ENCODE data around the gene SEL1L2.
"Not testable (repeated sequence)": the region's sequence is repeated elsewhere in the genome, so short reads cannot be mapped to it uniquely, and the experiment has no call there.

The SEL1L2 gene, protein sequence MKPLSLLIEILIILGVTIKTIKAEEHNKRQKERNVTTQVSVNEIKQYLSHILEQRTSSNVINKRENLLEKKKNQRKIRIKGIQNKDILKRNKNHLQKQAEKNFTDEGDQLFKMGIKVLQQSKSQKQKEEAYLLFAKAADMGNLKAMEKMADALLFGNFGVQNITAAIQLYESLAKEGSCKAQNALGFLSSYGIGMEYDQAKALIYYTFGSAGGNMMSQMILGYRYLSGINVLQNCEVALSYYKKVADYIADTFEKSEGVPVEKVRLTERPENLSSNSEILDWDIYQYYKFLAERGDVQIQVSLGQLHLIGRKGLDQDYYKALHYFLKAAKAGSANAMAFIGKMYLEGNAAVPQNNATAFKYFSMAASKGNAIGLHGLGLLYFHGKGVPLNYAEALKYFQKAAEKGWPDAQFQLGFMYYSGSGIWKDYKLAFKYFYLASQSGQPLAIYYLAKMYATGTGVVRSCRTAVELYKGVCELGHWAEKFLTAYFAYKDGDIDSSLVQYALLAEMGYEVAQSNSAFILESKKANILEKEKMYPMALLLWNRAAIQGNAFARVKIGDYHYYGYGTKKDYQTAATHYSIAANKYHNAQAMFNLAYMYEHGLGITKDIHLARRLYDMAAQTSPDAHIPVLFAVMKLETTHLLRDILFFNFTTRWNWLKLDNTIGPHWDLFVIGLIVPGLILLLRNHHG

DNA sequence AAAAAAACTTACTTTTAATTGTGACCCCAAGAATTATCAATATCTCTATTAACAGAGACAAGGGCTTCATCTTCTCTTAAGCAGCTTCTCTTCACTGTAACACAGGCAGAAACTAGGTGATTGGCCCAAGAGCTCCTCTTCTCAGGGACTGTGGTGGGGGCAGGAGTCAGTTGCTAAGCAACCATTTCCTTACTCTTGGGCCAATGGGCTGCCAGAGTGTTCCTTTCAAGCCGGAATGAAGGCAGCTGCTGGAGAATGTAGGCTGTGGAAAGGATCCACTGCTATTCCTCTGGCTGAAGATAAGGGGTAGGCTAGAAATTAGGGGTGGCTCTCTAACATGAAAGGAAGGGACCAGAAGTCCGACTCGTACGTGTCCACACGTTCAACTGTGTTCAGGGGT lies at the start of gene SEL1L2:
Gene SEL1L2, minus strand, starts transcription at position 150 of the 400 bp plus-strand sequence. Its CDS starts 80 bp downstream, at position 70.
- DNase-seq: no peak

DNA sequence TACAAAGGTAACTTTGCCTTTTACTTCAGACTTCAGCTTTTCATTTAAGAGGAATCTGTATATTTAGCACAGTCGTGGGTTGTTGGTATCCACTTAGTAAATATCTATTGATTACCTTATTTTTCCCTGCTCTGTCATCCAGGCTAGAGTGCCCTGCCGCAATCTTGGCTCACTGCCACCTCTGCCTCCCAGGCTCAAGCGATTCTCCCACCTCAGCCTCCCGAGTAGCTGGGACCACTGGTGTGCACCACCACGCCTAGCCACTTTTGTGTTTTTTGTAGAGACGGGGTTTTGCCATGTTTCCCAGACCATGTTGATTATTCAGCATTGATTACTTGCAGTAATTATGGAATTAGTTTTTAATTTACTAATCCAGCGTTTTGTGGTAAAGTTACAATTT lies 46.2 kb upstream of the SEL1L2 start:
- no peak for DNase-seq

DNA sequence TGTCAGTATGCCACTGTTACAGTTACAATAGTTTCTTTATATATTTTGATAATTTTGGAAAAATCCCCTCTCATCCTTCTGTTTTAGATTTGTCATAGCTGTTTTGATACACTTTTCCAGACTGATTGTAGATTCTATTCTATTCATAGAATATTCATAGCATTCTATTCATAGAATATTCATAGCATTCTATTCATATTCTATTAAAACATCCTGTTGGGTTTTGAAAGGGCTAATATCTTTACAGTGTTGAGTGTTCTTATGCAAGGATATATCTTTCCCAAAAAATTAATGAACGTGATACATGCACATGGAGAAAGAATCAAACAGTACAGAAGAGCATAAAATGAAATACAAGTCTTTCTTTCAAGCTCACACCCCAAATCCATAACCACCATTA lies 42.9 kb upstream of the SEL1L2 start:
- no peak for DNase-seq

DNA sequence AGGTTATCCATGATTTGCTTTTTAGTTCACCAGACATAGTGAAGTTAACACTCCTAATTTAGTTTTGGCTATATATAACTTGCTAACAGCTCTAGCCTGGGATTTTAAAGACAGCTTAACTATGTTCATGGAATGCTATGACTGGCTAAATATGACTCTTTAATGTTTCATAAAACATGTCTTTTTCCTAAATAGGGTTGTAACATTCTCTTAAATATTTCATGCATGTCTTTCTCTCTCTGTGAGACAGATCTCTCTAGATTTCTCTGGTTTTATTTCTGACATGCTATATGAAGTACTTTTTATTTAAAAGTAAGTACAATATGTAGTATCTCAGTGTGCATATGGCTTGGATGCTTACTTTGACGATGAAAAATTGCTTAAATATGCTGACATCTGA lies 40.6 kb upstream of the SEL1L2 start:
- DNase-seq: no peak

DNA sequence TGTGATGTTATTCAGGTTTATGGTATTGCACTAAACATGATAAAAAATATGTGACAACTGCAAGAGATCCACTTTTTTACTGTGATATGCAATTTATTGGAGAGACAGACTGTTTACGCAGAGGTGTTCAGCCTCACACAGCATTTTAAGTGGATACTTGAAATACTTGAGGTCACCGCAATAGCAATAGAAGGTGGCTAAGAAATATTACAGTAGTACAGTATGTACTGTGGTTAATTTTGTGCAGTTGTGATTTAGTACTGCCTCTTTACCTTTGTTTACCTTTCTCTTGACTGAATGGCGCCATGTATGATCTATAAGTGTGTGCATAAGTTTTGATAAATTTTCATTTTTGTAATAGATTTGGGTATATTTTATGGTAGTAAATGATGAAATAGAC lies 22.3 kb upstream of the SEL1L2 start:
- no peak for DNase-seq

DNA sequence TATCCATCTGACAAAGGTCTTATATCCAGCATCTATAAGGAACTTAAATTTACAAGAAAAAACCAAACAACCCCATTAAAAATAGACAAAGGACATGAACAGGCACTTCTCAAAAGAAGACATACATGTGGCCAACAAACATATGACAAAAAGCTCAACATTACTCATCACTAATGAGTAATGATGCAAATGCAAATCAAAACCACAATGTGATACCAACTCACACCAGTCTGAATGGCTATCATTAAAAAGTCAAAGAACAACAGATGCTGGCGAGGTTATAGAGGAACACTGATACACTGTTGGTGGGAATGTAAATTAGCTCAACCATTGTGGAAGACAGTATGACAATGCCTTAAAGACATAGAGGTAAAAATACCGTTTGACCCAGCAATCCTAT lies 18.8 kb upstream of the SEL1L2 start:
- DNase-seq: no peak

DNA sequence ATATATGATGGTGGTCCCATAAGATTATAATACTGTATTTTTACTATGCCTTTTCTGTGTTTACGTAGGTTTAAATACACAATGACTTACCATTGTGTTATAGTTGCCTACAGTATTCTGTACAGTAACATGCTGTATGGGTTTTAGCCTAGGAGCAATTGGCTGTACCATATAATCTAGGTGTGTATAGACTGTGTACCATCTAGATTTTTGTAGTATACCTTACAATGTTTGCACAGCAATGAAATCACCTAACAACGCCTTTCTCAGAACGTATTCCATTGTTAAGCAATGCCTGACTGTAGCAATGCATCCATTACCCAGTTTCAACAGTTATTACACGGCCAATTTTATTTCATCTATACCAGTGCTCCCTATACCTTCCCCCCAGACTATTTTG lies 15.6 kb upstream of the SEL1L2 start:
- no peak for DNase-seq

DNA sequence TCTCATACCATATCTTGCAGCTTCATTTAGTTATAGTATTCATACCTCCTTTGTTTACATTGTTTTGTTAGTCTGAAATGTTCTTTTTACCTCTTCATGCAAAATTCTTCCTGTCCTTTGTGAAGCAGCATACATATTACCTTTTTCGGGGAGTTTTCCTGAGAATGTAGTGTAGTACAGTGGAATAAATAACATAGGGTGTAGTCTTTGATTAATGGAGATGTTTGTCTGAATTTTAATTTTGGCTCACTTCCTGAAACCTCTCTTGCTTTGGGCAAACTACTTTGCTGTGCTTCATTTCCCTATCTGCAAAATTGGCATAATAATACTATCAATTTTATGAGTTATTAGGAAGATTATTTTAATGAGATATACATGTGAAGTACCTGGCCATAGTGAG lies 10.5 kb upstream of the SEL1L2 start:
- no peak for DNase-seq

DNA sequence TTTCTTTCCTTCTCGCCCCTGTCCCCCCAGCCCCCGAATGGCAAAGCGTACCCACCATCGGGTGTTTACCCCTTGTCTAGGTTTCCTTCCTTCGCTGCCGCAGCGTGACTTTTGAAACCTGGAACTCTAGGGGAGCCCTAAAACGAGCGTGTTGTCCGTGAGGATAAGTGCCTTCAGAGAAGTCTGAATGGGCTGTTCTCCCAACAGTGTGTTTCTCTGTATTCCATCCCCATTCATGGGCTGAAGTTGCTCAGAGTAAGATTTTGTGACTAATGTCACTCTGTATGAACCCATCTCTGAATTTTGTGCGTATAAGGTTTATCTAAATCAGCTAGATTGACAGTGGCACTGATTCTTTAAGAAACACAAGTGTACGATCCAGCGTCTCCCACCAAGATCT lies 5.9 kb upstream of the SEL1L2 start:
- DNase-seq: no peak

DNA sequence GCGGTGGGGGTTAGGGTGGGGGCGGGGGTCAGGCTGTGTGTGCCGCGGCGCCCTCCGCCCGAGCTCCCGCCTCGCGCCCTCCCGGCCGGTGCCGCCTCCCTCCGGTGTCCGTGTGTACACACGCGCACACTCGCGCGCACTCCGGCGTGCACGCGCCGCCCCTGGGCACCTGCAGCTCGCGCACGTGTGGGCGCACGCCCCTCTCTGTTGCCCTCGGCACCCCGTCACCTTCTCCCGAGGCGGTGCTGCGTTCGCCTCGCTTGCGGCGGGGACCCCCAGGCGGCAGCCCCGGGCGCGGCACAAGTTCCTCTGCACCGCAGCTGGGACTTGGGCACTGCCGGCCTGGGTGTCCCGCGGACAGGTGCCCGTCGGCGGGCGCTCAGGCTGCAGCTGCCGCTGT lies 5.4 kb upstream of the SEL1L2 start:
- no peak for DNase-seq

DNA sequence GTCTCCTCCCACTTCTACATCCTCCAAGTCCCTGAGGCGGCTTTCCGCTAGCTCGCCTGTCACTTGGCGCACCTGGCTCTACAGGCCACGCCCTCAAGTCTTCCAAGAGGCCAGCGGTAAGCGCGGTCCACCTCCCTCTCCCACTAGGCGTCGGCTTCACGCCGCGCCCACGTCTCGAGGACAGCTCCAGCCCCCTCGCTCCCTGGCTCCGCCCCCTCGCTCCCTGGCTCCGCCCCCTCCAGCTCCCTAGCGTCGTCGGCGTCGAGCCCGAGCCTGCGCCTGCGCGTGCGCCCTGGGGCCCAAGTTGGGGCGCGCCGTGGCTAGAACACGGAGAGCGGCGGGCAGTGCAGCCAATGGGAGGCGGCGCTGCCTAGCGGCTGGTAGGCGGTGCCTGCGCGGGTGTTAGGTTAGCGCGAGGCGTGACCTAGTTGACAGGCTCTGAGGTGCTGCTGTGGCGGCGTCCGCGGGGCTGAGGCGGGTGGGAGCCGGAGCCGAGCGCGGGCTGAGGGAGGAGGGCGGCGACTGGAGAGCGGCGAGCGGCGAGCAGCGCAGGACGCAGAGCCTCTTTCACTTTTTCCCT lies 4.8 kb upstream of the SEL1L2 start, which contains the start of gene MACROD2:
Gene MACROD2, plus strand, starts transcription at position 431 of the 580 bp plus-strand sequence.
- DNase-seq: peak; percentile 87

DNA sequence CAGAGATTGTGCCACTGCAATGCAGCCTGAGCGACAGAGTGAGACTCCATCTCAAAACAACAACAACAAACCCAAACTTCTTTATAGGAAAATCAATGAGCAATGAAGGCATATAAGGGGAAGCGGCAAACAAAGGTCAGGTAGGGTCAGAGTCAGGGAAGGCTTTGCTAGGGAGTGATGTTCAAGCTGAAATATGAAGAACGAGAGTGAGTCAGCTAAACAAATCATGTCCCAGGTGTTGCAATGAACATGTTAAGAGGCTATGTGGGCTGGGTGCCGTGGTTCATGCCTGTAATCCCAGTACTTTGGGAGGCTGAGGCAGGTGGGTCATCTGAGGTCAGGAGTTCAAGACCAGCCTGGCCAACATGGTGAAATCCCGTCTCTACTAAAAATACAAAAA lies 1.5 kb upstream of the SEL1L2 start:
- DNase-seq: not testable (repeated sequence)

DNA sequence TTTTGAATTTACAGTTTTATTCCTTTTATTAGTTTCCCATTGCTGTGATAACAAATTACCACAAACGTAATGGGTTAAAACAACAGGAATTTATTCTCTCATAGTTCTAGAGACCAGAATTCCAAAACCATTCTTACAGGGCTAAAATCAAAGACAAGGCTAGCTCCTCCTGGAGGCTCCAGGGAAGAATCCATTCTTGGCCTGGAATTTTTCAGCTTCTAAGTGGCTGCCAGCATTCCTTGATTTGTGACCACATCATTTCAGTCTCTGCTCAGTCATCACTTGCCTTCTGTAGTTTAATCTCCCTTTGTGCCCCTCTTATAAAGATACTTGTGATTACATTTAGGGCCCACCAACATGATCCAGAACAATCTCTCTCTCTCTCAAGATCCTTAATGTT lies 897 bp upstream of the SEL1L2 start:
- DNase-seq: no peak

DNA sequence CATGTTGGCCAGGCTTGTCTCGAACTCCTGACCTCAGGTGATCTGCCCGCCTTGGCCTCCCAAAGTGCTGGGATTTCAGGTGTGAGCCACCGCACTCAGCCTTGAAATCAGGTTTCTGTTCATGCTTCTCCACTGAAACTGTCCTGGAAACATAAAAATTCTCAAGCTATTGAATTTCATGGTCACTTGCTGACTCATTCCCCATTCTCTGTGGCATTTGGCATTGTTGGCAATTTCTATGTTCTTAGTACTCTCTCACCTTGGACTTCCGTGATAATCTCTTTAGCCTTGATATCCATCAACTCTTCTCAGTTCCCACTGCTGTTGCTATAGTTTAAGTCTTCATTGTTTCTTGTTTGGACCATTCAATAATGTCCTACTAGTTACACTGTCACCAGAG lies 6.2 kb downstream of the SEL1L2 start:
- DNase-seq: no peak

DNA sequence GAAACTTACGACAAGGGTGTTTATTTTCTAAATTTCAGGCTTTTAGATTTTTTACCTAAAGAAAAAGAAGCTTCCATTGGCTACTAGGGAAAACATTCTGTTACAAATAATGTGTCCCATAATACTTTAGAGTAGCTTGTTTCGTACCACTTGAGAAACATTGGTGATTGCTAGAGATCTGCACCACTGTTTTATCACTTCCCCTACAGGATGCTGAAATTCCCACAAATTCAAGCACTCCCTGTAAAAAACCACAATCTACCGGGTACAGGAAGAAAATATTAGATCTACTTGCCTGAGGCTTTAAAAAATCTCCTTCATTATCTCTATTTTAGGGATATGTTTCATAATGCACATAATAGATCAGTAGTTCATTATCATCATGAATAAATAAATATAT lies 29.9 kb downstream of the SEL1L2 start:
- DNase-seq: no peak

DNA sequence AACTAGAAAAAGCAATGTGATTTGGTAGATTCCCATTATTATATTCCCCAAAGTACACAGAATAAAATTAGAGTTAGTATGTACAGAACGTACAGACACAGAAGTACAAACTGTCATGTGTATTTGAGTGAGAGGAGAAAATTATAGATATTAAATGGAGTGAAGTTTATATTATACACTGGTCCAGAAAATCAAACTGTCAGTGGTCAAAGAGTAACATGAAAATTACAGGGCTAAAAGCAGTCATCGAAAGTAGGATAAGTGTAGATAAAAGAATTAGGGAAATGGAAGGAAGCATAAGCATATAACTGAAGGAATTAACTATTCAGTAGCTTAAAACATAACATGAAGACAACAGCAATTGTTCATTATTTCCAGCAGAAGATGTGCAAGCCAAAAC lies 30.3 kb downstream of the SEL1L2 start:
- DNase-seq: no peak

DNA sequence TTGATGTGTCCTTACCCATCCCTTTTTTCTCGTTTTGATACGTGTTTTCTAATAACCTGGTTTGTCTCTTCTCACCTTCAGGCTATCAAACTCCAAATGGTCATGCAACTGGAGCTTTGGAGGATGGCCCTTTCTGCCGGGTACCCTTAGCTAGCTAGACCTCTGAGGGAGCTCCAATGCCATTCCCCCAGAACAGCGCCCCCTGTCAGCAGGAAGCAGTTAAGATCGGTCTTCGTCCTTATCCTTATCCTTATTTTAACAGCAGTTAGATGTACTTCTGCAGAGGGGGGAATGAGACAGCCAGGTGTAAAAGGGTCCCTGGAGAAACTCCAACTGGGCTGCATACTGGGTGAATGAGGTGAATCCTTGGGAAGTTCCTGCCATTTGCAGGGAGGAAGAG lies 37.2 kb downstream of the SEL1L2 start:
- no peak for DNase-seq

DNA sequence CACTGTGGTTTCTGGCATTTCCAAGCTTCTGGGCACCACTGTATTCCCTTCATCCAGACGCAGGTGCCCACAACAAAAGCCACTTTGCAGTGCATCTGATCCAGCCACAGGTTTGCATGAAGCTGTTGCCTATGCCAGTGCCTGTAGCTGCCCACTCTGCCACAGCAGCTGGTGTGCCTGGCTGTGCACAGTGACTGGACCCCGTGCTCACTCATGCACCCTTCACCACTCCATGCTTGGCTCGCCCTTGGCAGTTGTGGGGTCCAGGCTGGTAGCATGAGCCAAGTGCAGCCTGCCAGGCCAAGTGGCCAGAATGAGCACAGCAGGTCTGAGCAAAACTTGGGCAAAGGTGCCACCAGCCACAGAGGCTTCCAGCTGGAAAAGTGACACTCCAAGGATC lies 42.7 kb downstream of the SEL1L2 start:
- DNase-seq: no peak

DNA sequence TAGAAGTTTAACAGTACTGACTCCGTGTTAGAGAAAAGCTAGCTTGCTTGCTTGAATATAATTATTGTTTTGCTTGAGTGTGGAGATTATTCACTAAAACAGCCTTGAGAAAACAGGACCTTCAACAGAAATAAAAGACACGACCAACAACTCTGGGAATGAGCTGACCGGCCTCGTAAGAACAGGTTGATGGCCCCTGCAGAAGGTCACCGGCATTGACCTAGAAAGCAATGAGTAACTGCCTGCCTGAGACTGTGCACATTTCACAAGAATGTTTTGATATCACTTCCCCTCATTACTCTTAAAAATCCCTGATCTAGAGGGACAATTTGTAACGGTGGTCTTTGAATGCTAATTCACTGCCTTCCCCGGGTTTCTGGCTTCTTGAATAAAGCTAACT lies 49.4 kb downstream of the SEL1L2 start:
- DNase-seq: no peak

DNA sequence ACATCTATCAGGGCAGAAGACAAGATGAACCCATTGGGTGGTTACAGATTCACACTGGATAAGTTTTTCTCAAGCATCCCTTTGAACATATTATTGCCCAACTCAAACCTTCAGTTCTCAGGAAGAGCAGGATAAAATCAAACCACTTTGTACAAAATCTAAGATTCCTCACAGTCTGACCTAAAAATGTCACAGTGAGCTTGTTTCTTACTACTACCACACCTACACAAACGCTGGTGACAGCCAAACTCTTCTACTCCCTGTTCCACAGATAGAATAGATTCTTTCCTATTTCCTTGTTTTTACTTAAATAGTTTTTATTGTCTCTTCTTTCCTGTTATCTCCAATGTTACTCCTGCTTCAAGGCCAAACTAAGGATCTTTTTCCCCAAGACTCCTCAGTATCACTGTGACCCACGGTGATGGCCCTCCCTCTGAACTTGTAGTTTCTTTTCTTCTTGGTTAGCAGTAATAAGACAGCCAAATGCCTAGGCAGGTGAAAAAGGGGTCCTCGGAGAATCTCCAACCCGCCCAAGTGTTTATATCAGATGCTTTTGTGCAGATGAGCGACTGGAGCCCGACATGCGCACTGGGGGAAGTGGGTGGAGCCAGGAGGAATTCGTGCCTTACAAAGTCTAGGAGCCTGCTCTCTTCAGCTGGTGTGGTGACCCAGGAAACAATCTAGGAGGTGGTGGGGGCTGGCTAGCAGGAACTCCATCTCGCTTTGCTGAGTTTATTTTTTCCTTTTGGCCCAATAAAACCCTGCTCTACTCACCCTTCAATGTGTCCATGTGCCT lies 53.4 kb downstream of the SEL1L2 start:
- DNase-seq: no peak

DNA sequence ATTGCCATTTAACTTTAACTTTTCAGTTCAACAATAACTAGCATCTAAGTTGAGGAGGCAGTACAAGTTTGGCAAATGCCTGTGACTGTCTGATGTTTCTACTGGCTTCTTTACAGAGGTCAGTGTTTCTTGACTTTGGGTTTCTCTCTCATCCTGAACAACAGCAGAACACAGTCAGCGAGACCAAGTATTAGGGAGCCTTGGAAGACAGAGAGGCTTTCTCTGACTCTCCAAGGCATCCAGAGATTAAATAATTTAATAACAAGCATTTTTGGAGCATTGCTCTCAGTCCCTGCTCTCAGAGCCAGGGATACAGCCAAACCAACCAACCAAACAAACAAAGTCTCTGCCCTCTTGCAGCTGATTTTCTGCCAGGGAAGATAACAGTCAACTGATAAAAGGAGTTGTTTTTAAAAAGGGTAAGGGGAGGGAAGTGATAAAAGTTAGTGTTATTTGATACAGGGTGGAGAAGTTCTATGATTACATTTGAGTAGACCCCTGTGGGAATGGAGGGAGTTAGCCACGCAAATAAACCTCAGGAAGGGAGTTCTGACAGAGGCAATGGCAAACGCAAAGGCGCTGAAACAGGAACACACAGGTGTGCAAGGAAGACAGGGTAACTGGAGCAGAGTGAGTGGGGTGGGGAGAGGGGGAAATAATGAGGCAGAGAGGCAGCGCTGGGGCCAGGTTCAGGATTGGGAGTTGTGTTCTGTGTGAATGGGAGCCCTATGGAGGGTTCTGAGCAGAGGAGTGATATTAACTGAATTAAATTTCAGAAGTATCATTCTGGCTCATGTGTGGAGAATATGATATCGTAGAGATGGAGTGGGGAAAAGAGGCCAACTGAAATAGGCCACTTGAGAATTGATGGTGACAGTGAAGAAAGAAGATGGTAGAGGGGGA lies 55.2 kb downstream of the SEL1L2 start:
- DNase-seq: no peak

DNA sequence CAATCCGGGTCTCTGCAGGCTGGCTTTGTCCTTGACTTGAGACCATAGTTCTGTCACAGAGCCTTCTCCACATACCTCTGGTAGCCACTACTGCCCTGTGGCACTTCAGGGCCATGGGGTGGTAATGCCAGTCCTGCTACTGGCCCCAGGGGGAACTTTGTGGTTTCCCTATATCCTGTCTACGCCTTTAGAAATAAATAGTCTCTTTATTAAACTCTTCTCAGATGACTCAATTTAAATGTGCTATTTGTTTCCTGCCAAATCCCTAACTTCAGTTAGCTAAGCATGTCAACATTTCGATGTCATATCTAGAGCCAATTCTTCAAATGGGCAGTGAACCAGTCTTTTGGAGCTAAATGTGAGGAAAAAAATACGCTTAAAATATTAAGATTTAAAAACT lies 60.1 kb downstream of the SEL1L2 start:
- no peak for DNase-seq
